GM21529 (cell line): ENCODE data around the gene HSPB6.

Experiments
- ATAC-seq: cut with Tn5 transposase; IDR thresholded peaks from one replicate; pipeline ENCODE4 v1.9.1; 2021; ENCODE audit not compliant: unreplicated experiment

HSPB6 gene

DNA sequence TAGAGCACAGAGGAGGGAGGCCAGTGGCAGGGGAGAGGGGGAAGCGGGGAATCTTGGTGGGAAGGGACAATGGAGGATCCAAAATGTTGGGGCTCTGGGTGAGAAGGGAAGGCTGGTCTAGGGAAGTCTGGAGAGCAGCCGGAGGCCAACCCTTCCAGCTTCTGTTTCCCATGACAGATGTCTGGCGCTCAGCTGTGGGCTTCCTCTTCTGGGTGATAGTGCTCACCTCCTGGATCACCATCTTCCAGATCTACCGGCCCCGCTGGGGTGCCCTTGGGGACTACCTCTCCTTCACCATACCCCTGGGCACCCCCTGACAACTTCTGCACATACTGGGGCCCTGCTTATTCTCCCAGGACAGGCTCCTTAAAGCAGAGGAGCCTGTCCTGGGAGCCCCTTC, 10.3 kb downstream of the HSPB6 start:
- ATAC-seq = no peak

DNA sequence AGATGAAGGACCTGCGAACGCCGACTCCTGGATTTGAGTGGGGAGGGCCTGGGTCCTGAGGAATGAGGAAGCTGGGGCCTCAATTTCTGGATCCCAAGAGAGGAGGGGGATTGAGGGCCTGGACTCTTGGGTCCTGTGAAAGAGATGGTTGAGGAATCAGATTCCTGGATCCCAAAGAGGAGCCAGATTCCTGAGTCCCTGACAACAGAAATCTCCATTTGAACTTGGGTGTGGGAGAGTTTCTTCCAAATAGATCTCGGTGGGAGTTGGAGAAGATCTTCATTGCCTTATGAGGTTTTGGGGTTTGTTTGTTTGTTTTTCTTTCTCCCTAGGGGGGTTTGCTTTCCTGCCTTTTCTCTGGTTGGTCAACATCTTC, 10.8 kb downstream of the HSPB6 start:
- ATAC-seq = no peak

DNA sequence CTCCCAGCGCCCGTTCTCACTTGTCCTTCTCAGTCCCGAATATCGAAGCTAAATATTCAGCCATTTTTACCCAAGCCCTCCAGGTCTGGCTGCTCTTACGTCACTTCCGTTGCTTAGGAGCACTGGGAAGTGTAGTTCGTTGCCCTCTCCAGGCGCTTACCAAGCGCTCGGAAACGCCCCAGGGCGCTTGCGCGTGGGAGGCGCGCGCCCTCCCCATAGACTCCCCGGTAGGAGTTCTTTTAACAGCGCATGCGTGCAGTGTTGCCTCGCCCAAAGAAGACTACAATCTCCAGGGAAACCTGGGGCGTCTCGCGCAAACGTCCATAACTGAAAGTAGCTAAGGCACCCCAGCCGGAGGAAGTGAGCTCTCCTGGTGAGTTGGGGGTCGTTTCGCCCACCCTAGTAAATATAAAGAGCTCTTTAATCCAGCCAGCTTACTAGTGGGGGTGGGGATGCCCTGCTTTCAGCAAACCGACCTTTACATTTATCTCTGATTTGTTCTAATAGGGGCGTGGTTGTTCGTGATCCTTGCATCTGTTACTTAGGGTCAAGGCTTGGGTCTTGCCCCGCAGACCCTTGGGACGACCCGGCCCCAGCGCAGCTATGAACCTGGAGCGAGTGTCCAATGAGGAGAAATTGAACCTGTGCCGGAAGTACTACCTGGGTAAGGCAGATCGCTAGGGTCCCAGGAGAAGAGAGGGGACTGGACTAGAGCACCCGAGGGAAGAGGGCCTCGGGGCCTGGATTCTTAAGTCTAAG, 11.3 kb downstream of the HSPB6 start, which contains the start of the genes PSENEN and U2AF1L4:
TSS of gene PSENEN (plus strand) at position 324 of the 759 bp plus-strand sequence. CDS start at position 604, 280 bp downstream.
TSS of gene U2AF1L4 (minus strand) at position 91 of the 759 bp plus-strand sequence. CDS start at position 64, 27 bp downstream.
- ATAC-seq = peak; percentile 33

DNA sequence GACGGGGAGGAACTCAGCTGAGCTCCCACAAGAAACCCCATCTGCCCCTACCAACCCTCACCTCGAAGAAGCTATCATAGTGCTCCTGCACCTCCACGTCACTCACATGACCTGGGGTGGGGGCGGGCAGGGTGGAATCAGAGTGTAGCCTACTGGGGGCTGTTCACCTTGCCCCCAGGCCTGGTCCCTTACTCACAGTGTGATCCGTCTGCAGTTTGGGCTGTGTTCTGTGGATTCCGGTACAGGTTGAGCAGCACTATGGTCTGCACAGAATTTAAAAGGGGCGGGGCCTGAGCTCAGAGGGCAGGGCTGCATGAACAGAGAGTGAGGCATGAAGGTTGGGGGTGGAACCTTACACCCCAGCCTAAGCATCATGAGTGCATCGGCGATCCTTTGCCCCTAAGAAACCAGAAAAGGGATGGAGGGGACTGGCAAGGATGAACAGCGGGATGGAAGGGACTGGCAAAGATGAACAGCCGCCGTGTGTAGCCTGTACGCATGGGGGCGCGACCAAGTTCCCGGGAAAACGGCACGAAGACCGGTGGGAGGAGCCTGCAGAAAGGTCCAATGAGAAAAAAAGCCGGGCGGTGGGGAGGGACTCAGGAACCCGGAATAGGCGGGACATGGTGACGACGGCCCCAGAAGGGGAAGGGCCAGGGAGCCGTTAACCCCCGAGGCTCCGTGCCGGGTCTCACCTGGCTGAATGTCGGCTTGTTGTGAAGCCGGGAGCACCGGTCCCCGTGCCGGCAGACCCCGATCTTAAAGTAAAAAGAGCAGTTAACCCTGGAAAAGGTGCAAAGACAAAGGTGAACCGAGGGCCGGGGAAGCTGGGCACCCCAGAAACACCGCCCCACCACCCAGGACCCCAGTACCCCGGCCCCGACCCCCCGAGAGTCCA, 12.2 kb downstream of the HSPB6 start:
- ATAC-seq = peak; percentile 31

DNA sequence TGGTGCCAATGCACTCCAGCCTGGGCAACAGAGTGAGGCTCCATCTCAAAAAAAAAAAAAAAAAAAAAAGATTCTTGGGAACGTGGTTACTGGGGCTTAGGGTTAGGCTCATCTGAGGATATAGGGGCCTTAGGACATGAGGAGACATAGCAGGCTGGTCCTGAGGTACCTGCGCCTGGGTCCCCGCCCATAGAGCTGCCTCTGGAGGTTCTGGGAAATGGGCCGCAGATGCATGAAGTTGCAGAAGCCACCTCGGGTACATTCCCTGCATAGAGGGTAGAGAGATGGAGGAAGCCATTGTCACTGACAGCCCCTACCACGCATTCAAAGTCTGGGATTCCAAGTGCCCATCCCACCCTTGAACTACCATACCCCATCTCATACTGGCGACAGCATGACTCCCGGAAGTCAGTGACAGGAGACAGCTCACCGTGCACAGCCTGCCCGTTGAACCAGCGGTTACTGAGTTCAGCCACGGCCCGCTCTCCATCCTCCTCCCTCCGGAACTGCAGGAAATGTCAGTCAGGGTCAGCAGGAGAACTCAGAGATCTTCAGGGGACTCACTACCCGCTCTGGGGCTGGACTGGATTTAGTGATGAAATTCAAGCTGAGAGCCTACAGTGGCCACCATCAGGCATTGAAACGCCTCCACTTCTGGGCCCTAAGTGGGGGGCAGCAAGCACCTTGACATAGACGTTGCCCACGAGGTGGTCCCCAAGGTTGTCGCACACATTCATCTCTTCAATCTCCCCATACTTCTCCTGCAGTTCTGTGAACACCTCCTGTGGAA, 13.0 kb downstream of the HSPB6 start:
- ATAC-seq = no peak

DNA sequence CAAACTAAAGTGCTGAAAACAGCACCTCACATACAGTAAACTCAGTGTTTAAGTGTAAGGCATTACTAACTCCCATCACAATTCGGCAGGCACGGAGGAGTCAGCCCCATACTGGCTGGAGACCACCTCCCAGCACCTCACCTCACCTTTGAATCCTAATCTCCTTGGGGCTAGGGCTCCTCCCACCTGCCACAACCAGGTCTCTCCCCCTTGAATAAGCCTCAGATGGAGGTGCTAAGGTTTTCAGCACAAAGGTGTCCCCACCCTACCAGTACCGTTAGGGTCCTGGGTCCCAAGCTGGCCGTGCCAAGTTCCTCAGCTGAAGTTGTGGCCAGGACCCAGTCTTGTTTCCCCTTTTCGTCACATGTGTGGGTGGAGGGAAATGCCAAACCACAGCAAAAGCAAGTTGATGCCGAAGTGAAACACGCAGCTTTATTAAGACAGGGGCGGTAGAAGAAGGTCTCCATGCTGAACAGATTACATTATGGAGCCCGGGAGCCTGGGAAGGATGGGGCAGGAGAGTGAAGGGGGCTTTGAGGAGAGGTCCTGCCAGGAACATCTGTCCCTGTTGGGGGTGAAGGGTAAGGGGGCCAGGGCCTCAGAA, 14.6 kb downstream of the HSPB6 start, which contains the start of gene IGFLR1:
TSS of gene IGFLR1 (minus strand) at position 332 of the 604 bp plus-strand sequence. CDS start 1,272 bp downstream, outside the sequence.
- ATAC-seq = no peak

DNA sequence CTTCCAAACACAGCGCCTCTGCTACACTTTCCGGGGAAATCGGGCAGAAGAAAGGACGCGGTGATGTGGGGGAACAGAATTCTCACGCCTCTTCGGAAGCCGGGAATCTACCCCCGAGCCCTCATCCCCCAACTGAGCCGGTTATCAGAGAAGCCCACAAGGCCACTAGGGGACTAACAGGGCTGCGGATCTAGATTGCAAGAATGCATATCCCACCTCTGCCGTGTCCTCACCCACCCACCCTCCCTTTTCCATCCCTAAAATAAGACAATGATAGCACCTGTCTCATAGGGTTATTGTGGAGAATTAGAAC, 15.7 kb downstream of the HSPB6 start:
- no peak for ATAC-seq

DNA sequence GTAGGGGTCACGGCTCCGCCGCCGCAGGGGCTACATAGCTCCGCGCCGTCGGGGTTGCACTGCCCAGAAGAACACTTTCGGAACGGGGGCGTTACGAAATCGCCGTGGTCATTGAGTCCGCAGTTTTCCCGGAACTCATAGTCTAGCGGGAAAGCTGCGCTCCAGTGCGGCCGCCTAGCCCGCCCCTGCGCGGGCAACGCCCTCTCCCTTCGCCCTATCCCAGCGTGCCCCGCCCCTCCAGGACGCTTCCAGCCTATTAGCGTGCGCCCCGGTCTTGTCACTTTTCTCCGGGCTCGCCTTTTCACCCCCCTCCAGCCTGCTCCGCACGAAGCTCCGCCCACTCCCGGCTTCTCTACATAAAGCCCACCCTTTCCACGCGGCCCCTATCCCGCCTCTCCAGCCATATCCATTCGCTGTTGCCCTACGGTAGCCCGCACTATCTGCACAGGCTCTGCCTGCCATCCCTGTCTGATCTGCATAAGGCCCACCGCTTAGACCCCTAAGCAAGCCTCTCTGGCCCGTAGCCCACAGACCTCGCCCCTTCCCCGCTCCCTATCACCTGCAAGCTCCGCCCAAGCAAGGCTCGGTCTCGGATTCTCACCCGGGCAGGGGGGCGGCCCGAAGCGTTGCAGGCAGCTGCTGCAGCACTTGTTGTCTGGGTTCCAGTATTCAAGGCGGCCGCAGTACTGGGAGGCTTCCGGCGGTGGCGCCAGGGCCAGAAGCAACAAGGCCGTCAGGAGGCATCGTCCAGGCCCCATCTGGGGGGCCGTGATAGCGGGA, 16.2 kb downstream of the HSPB6 start:
- ATAC-seq = peak; percentile 55

DNA sequence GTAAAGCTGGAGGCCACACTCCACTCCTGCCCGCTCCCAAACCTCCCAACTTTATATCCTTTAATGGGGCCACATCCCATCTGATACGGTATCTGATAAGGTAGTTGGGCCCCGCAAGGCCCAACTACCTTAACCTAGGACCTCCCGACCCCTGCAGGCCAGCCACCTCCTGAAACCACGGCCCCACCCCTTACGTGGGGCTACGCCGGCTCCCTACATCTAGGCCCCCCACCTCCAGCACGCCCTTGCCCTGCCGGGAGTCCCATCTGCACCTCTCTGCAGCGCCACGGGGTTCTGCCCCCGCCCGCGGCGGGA, 16.8 kb downstream of the HSPB6 start:
- ATAC-seq = no peak

DNA sequence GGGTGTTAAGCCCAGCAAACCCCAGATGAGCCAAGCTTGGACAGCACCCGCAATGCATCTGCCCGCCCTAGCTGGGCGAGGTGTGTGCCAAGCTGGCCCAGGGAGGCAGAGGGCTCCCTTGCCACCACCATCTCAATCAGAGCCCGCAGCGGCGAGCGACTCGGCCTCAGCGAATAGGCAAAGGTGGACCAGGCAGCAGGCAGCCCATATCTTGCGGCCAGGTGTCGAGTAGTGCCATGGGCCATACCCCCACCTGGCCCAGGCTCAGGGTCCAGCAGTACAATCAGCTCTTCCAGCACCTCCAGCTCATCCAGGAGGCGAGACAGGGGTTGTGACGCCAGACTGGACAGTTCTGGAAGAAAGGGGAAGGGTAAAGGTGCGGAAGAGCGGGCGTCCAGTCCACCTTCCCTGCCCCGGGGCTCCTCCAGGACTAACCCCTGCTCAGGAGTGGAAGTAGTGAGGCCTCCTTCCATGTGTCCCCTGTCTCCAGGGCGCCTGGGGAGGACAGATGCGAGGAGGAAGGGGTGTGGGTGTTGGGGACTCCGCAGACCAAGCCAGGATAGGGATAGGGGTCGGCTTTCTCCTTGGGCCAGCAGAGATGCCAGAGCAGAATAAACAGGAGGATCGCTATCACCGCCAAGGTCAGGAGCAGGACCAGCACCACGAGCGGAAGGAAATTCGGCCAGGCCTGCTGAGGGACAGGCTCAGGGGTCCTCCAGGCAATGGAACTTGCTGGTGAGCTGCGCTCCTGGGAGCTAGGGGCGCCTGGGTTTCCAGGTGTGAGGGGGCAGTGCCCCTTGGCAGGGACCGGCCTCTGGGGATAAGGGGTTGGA, 17.3 kb downstream of the HSPB6 start:
- no peak for ATAC-seq

DNA sequence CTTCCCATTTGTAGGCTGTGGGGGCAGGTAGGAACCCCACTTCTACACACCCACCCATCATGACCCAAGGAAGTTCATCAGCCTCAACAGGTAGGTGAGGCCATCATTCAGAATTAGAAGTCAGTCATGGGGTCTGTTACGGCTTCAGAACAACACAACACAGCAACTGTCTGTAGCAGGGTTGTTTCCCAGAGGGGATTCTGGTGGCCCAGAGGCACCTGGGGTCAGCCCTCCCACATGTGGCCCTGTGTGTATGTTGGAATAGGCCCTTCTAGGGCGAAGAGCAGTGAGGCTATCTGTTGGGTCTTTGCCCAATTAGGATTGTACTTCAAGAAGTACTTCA, 18.0 kb downstream of the HSPB6 start:
- ATAC-seq = no peak

DNA sequence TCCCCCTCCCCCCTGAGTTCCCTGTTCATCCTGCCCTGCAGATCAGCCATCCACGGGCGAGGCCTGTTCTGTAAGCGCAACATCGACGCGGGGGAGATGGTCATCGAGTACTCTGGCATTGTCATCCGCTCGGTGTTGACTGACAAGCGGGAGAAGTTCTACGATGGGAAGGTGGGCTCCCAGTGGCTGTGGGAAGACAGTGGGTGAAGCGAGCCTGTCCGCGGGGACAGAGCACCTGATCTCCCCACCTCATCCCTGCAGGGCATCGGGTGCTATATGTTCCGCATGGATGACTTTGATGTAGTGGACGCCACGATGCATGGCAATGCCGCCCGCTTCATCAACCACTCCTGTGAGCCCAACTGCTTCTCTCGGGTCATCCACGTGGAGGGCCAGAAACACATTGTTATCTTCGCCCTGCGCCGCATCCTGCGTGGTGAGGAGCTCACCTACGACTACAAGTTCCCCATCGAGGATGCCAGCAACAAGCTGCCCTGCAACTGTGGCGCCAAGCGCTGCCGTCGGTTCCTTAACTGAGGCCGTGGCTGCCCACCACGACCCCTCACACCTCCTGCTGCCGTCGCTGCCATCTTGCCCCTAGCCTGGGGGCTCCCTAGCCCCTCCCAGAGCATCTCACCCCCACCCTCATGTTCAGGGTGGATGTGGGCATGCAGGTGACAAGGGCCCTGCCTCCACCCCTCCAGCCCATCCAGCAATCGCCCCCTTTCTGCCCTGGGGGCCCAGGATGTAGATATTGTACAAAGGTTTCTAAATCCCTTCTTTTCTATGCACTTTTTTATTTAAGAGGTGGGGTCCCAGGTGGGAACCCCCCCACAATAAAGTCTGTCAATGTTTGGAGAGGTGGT, 18.6 kb downstream of the HSPB6 start:
- no peak for ATAC-seq

DNA sequence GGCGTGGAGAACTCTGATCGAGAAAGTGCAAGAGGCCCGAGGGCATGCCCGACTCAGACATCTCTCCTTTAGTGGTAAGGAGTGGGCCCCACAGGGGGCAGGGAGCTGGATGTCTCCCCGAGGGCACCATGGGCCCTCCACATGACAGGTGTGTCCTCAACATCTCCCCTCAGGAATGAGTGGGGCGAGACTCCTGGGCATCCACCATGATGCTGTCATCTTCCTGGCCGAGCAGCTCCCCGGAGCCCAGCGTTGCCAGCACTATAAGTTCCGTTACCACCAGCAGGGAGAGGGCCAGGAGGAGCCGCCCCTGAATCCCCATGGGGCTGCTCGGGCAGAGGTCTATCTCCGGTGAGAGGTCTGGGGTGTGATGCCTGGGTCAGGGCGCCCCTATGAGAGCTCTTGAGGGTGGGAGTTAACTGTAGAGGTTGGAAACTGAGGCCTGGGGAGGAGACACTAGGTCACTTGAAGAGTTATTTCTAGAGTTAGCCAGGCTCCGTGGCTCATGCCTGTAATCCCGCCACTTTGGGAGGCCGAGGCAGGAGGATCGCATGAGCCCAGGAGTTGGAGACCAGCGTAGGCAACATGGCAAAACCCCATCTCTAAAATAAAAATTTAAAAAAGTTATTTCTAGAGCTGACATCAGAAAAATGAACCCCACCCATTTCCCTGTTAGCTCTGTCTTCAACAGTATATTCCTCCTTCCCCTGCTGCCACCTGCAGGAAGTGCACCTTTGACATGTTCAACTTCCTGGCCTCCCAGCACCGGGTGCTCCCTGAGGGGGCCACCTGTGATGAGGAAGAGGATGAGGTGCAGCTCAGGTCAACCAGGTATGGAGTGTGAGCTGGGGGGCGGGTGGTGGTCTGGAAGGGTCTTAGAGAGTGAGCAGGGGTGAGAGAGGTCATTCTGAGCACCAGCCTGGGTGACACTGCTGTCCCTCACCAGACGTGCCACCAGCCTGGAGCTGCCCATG, 19.6 kb downstream of the HSPB6 start:
- no peak for ATAC-seq

DNA sequence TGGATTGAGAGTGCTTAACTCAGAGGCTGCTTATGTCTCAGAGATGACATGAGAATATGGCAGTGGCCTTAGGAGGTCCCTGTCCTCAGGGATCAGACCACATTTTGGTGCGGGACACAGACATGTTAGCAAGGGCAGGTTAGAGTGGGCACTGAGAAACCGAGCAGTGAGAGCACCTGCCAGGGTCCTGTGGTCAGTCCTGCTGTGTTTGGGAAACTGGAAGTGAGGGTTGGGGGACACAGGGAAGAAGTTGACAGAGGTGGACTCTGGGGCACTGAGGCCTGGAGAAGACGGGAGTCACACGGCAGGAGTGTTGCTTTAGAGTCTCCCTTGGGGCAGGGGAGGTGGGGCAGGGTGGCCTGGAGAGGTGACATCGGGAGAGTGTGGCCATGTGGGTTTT, 21.9 kb downstream of the HSPB6 start:
- ATAC-seq = no peak

DNA sequence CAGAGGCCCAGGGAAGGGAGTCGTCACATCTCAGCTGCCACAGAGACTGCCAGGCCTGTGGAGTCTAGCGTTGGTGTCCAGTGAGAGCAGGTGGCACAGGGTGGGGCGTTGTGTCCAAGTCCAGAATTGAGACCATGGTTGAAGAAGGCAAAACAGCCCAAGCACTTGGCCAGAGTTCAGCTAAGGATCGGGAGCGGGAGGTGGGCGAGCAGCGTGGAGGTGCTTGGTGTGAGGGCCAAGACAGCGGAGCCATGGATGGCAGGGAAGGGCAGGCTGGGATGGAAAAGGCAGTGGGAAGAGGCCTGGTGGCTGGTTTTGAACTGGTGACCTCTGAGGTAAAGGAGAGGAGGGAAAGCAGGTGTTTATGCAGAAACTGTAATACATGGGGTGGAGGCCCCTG, 22.6 kb downstream of the HSPB6 start:
- ATAC-seq = no peak

DNA sequence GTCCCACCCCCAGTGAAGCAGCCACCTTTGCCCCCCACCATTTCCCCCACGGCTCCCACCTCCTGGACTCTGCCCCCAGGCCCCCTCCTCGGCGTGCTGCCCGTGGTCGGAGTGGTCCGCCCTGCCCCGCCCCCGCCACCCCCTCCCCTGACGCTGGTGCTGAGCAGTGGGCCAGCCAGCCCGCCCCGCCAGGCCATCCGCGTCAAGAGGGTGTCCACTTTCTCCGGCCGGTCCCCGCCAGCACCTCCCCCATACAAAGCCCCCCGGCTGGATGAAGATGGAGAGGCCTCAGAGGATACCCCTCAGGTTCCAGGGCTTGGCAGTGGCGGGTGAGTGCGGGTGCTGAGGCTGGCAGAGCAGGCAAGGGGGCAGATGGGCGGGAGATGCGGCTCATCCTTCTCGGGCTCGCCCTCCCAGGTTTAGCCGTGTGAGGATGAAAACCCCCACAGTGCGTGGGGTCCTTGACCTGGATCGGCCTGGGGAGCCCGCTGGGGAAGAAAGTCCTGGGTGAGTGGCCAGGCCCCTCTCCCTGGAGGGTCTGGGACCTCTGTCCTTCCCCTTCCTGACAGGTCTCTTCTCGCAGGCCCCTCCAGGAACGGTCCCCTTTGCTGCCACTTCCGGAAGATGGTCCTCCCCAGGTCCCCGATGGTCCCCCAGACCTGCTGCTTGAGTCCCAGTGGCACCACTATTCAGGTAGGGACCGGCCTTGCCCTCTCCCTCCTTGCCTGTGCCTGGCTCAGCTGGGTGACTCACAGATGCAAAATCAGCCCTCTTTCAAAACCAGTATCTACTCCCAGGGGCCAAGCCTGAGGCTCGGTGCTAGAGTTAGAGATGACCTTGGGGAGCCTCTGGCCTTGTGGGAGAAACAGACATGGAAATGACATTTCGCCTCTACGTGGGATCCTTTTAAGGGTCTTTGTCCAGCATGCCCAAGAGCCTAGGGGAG, 23.4 kb downstream of the HSPB6 start:
- no peak for ATAC-seq
